CD4-positive, alpha-beta T cell treated with Interleukin-2 at 100 ng/mL for 4 hours (primary cell): ENCODE data around the gene CHD2.

ENCODE experiments used
- DNase-seq: peaks from one replicate; pipeline ENCODE4 v3.0.0-alpha.2; 2020; ENCODE audit warnings: low spot score

The CHD2 gene

DNA sequence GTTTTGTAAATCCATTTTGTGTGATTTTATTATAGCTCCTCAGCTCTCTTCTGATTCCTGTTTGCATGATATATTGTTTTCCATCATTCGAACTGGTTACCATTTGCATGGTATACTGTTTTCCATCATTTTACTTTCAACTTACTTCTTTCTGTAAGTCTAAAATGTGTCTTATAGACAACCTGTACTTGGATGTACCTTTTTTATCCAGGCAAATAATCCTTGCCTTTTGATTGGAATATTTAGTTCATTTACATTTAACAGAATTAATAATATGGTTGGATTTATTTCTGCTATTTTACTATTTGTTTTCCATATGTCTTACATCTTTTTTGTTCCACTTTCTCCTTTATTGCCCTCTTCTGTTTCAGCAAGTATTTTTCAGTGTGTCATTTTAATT lies 62.8 kb downstream of the CHD2 start:
- DNase-seq, result no peak

DNA sequence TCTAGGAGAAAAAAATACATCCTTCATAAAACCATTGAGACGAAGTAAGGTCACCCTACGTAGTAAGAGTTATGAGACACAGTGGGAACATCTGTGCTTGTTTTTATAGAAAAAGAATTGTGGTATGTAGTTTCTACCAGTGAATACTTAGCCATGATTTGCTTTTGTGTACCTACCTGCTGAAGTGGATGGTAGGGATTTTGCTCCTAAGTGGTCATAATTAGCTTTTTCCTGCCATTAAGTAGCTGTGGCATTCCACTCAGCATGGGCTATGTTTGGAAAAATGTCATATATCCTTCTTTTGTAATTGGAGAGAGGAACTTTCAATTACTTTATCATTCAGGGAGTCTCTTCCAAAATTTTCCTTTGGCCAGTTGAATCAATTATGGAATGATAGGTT lies 63.7 kb downstream of the CHD2 start:
- DNase-seq, result no peak

DNA sequence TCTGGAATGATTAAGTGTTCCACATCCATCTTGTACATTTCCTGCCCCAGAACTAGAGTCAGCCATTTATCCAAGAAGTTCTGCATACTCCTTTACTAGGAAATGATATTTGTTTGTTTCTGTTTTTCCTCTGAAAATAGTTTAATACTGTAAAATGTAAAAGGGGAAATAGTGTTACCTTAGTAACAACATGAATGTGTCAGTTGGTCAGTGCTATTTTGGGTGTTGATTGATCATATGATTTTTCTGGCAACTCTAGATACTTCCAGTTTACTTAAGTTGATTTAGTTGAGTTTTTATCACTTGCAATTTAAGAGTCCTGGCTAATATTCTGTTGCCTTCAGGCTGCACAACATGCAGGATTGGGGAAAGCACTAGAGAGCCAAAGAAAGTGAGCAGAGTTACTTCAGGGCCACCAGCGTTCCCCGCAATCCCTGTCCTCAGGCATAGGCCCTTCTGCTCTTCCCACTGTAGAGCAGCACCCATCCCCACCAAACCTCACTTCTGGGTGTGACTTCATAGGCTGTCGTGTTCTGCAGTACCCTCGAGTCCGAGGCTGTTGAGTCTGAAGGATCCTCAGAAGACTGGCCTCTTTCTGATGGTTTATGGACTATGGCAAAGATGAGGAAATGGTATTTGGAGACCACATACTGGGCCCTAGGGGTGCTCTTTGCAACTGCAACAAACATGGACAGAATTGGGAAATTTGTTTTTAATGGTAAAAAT lies 69.0 kb downstream of the CHD2 start:
- DNase-seq, result no peak

DNA sequence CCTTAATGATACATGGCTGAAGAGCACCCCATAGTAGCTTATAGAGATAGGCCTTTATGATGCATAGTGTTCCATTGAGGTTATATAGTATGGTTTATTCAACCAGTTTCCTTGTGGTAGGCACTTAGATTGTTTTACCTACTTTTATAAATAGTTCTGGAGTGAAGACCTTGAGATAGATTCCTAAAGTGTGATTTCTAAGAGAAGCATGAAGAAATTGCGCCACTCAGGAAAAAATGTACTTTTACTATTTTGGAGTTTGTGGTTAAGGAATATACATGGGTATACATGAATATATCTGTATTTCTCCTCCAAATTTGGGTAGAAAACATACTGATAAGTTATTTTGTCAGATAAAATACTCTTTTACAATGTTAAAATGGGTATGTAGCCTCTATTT lies 70.5 kb downstream of the CHD2 start:
- no peak for DNase-seq

DNA sequence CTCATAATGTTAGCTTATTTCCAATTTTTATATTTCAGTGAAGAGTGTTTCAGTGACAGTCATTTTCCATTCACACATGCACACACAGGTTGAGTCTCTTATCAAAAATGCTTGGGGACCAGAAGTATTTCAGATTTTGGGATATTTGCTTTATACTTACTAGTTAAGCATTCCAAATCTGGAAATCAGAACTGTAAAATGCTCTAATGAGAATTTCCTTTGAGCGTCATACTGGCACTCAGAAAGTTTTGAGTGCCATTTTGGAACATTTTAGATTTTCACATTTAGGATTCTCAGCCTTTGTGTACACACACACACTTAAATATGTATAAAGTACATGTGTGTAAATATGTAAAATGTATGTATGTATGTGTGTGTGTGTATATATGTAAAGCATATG lies 71.0 kb downstream of the CHD2 start:
- DNase-seq, result no peak

DNA sequence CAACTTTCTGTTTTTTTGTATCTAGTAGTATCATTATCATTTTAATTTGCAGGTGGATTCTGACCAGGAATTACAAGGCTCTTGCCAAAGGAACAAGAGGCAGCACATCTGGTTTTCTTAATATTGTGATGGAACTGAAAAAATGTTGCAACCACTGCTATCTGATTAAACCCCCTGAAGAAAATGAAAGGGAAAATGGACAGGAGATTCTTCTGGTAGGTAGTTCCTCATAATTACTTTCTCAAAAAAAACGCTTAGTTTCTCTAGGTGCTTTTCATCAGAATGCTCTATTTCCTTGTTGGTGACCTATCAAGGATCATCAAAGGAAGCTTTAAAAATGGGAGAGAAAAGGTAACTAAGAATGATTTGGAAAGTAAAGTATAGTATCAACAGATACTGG lies 71.6 kb downstream of the CHD2 start:
- DNase-seq, result no peak

DNA sequence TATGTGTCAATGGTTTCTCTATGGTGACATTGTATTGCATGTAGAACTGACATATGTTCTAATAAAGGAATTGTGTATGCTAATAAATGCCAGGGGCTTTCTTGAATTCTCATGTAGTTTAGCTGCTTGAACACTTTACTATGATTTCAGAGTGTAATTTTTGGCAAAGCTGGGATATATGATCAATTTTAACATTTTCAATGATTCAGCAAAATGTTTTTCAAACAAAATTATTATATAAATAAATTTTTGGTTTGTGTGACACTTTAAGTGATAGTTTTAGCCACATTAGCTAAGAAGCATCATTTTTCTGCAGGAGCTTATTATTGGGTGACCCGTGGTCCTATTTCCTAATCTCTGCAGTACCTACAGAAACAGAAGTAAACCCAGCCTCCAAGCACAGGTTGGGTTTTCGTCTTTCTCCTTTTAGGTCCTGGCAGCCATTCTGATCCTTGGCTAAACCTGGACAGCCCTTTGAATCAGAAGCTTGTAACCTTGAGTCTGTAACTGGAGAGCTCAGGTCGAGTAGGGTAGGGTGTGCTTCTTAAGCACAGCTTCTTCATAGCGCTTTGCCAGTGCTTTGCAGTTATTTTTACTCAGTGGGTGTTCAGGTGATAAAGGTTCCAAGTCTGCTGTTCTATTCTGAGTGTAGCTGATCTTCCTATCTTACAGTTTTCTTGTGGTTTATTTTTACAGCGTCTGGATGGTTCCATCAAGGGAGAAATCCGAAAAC lies 74.2 kb downstream of the CHD2 start:
- no peak for DNase-seq

DNA sequence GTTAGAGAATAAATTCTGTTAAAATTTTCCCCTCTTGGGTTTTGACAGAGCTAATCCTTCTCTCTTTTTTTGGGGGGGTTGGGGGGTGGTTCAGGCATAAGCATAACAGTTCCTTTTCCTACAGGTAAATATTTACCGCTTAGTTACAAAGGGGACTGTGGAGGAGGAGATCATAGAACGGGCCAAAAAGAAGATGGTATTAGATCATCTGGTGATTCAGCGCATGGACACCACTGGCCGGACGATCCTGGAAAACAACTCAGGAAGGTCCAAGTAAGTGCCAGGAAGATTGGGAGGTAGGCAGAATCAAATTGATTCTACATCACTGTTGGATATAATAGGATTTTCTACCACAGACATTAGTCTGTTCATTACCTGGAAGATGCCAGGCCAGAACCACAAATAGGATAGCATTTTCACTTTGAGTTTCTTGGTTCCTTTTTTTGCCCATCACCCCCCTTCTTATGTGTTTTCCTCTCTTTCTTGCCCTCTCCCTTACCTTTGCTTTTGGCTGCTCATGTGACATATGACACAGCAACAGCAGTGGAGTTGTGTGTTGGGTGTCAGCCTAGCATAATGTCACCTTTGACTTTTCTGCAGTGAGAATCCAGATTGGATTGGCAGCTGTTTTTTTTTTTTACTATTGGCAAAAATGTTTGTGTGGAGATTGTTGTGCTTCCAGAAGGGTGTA lies 79.0 kb downstream of the CHD2 start:
- DNase-seq, result no peak

DNA sequence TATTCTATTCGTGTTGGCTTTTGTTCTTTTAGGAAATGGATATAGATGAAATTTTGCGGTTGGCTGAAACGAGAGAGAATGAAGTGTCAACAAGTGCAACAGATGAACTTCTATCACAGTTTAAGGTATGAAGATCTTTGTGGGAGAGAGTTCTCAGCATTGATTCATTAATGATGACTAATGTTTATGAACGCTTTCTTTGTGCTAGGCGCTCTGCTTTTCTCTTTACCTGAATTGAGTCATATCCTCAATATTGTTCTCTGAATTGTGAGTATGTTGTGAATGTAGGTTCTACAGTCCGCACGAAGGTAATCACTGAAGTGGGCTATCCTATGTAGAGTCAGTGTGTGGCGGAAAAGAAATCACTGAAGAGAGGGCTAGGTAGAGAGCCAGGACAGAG lies 81.2 kb downstream of the CHD2 start:
- DNase-seq, result peak; percentile 65

DNA sequence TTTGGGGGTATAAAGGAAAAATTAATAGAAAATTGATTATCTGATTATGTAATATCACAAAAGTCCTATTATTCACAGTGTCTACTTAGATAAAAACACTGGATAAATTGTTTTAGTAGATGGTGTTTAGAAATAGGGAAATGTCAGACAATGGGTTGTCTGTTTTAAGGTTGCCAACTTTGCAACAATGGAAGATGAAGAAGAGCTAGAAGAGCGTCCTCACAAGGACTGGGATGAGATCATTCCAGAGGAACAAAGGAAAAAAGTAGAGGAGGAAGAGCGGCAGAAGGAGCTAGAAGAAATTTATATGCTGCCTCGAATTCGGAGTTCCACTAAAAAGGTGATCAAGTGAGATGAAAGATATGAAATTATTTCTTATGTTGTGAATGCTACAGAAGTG lies 84.0 kb downstream of the CHD2 start:
- DNase-seq, result no peak

DNA sequence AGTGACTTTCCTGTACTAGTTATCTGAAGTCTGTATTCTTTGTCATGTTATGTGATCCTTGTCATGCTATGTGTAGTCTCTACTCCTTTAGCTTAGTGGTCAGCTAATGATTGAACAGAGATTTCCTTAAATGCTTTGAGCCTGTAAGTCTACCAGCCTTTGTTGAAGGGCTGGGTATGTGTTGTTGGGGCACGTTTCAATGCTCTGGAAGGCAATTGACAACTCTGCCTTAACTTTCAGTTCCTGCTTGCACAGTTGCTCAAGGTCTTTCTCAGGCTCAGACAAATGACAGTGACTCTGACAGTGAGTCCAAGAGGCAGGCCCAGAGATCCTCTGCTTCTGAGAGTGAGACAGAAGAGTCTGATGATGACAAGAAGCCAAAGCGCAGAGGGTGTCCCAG lies 89.3 kb downstream of the CHD2 start:
- DNase-seq, result no peak

DNA sequence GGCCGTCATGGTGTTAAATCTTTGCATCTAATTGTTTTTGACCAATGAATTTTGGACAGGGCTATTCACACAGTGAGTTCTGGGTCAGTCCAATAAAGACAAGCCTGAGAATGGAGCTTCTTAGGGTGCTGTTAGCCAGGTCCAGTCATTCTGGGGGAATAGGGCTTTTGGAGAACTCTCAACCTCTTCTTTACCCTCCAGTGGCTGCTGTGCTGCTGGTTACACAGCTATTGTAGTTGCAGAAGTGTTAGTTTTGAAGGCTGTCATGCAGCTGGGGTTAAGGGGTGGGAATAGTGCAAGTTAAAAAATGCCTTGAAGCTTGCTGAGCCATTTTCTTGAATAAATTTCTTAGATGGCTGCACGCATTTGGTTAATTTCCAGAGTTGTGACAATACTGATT lies 89.9 kb downstream of the CHD2 start:
- no peak for DNase-seq

DNA sequence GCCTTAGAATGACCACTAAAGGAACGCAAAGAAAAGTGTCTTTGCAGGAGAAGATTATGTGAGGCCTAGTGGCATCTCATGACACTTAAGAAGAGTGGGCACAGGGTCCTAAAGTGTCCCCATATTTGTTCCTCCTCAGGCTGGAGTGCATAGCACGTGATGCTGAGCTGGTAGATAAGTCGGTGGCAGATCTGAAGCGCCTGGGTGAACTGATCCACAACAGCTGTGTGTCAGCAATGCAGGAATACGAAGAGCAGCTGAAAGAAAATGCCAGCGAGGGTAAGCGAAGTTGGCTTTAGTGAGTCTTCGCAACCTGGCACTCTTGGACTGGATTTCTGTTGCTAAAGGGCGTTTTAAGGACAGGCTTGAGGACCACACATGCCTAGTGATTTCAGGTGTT lies 92.6 kb downstream of the CHD2 start:
- DNase-seq, result no peak

DNA sequence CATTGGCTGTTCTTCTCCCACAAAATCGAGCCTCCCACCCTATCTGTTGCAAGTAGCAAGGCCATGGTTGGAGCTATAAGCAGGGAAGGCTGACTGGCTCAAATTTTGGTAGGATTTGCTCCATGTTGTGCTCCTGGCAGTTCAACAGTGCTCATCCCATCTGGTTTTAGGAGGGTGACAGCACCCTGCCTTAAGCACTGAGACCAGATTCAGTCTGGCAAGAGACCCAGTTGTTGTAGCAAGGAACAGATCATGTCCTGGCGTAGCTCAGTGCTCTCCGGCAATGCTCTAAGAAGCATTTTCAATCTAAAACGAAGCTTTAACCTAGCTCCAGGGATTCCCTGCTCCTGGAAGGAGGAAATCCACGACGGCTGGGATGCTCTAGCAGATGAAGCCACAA lies 97.7 kb downstream of the CHD2 start:
- DNase-seq, result no peak

DNA sequence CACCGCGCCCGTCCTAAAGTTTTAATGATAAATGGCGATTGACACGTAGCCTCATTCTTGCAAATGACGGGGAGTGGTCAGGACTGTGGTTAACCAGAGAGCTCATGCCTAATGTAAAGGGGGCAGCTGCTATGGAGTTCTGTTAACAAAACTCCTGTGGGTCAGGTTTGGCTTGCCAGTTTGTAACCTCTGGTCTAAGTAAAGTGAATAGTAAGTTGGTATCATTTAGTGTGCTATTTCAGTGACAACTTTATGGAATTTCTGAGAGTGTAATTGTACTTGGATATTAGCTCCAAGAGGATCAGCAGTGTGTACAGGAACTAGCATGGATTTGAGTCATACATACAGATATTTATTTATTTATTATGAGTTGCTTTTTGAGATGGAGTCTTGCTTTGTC lies 101.0 kb downstream of the CHD2 start:
- no peak for DNase-seq

DNA sequence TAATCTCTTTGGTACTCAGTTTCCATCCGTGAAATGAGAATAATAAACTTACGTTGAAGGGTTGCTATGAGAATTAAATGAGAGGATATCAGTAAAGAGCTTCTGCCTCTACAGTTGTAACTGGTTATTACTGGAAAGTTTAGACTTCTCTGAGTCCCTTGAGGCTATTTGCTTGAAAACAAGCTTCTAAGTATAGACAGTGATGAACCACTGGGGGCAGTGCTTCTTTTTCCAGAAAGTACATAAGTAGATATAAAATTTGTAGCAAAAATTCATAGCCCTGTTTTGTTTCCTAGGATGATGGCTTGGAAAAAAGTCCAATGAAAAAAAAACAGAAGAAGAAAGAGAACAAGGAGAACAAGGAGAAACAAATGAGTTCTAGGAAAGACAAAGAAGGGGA lies 101.8 kb downstream of the CHD2 start:
- no peak for DNase-seq

DNA sequence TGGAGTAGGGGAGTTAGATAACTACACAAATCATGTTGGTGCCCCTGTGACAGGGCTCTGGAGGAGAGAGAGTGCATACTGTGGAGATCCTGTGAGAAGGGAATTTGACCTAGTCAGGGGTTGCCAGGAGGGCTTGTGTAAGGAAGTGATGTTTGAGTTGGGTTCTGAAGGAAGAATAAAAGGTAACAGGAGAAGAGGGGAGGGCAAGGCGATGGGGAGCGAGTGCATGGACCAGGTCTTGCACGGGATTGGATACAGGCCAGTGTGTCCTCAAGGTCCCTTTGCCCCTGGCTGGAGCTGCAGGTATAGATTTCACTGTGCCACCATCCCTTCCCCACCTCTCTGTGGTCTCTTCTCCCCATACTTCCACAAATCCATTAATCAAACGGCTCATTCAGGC lies 105.0 kb downstream of the CHD2 start:
- no peak for DNase-seq

DNA sequence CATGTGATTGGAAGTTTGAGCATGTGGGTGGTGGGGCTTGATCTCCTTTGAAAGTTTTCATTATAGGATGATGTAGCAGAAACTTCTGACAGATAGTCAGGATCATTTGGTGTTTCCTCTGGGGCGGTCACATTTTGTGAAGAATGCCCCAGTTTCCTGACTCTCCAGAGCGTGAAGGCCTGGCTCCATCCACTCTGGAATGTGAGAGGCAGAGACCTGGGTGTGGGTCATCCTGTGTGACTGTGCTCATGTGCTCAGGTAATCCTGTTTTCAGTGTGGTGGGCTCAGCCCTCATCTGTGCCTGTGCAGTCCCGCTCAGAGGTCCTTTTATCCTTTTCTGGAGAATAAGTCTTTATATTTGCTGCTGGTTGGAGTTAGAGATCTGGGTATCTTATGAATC lies 107.9 kb downstream of the CHD2 start:
- DNase-seq, result no peak

DNA sequence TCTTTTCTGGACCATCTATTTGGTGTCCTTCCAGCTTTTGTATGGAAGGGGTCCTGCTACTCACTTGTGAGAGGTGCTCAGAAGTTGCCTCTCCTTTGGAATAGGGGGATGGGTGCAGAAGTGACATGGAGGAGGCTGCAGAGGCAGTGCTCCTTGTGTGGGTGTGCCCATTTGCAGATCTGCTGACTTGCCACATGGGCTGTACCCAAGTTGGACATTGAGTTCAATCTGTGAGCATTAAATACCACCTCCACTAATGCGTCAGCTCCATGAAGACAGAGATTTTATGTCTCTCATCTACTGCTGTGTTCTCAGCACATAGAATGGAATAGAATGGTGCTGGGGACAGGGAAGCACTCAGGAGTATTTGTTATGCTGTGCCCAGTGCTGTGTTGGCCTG lies 112.7 kb downstream of the CHD2 start:
- no peak for DNase-seq

DNA sequence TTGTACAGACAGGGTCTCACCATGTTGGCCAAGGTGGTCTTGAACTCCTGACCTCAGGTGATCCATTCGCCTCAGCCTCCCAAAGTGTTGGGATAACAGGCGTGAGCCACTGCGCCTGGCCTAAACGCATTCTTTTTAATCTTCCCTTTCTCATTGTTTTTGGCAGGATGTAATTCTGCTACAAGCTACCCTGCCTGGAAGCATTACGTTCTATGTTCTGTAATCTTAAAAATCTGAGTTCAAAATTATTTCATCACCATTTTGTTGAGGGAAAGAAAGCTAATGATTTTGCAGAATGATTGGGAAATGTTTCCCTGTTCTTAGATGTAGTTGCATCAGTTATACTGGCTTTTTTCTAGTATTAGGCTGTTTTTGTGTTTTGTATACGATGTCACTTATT lies 117.4 kb downstream of the CHD2 start:
- DNase-seq, result no peak

DNA sequence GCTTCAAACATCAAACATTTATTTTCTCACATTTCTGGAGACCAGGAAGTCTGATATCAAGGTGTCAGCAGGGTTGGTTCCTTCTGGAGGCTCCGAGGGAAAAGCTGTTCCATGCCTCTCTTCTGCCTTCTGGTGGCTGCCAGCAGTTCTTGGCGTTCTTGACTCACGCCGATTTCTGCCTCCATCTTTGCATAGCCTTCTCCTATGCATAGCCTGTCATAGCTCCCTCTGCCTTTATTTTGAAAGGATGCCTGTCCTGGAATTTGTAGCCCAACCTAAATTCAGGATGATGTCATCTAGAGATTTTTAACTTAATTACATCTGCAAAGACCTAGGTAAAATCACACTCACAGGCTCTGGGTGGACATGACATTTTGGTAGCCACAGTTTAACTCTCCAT lies 118.5 kb downstream of the CHD2 start:
- DNase-seq, result no peak

DNA sequence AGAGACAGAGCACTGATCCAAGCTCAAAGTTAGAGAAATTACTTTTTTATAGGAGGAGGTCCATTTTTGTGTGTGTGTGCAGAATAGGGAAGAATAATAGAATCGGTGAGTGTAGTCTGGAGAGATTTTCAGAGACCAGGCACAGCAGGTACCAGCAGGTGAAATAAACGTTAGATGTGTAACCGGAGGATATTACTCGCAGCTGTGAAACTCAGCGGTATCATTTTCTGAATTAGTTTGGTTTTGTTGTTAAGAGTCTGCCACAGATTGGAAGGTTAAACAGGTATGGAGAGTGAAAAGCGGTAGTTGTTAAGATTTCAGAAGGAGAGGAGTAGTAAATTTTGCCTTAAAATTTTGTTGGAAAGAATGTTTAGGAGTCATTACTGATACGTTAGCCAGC lies 119.0 kb downstream of the CHD2 start:
- DNase-seq, result no peak

DNA sequence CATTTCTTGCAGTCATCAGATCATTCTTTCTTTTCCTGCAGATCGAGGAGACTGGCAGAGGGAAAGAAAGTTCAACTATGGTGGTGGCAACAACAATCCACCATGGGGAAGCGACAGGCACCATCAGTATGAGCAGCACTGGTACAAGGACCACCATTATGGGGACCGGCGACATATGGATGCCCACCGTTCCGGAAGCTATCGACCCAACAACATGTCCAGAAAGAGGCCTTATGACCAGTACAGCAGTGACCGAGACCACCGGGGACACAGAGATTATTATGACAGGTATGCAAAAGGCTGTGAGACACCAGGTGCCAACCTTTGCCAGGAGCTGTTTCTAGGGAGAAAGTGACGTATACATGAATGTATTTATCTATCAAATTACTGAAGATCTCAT lies 119.8 kb downstream of the CHD2 start:
- DNase-seq, result no peak
